Measurements from ENCODE around the gene SYT13. TPM values are rescaled to one million over a fixed set of nuclear protein-coding genes. Genes with fewer than 3 reads are reported as not detected.

The SYT13 gene
- total RNA-seq, 3 donors from 2014 or later, result 7.5 to 28.6 (median 22.7) TPM

- intact Hi-C loops (cut with DNase I, micrococcal nuclease), result no loop called here
- no peak for ATAC-seq
These were observed 4.1 kb downstream of the SYT13 start for GRCh38 chr11:45282081-45282480.

GRCh38 chr11:45280449-45280848 is 5.7 kb downstream of the SYT13 start:
- intact Hi-C loops (cut with DNase I, micrococcal nuclease), result no loop called here
- TF ChIP-seq CTCF (IDR thresholded peaks at IDR 0.05), result no peak
- Histone ChIP-seq H3K9me3 (no peaks in the 10 kb centered on the region), H3K4me1 (ENCODE audit: low read depth) (no peaks in the 10 kb centered on the region), H3K4me3 (no peak overlapping the region), H3K36me3 (ENCODE audit: low read depth) (no peaks in the 10 kb centered on the region)
- DNase-seq, result no peak
- peak; percentile 59 for ATAC-seq

More at GRCh38 chr11:45282081-45282480, 4.1 kb downstream of the SYT13 start:
- no peak for TF ChIP-seq CTCF (IDR thresholded peaks at IDR 0.05)
- no peak for DNase-seq
- Histone ChIP-seq H3K9me3 (no peaks in the 10 kb centered on the region), H3K4me1 (ENCODE audit: low read depth) (no peaks in the 10 kb centered on the region), H3K4me3 (no peak overlapping the region), H3K36me3 (ENCODE audit: low read depth) (no peaks in the 10 kb centered on the region)

- H3K36me3 ChIP-seq (ENCODE audit: low read depth), result no peaks in the 10 kb centered on the region
- intact Hi-C loops (cut with DNase I, micrococcal nuclease), result no loop called here
These were observed 6.5 kb downstream of the SYT13 start for GRCh38 chr11:45279645-45280044.

GRCh38 chr11:45278714-45279113 is 7.4 kb downstream of the SYT13 start:
- TF ChIP-seq CTCF (IDR thresholded peaks at IDR 0.05), result no peak
- ATAC-seq, result no peak
- Histone ChIP-seq H3K4me1 (ENCODE audit: low read depth) (no peaks in the 10 kb centered on the region), H3K9me3 (no peaks in the 10 kb centered on the region), H3K4me3 (no peak overlapping the region), H3K36me3 (ENCODE audit: low read depth) (no peaks in the 10 kb centered on the region)
- intact Hi-C loops (cut with DNase I, micrococcal nuclease), result no loop called here
- no peak for DNase-seq

More at GRCh38 chr11:45279645-45280044, 6.5 kb downstream of the SYT13 start:
- ATAC-seq (no peak), DNase-seq (no peak)
- Histone ChIP-seq H3K4me1 (ENCODE audit: low read depth) (no peaks in the 10 kb centered on the region), H3K9me3 (no peaks in the 10 kb centered on the region), H3K4me3 (no peak overlapping the region)
- TF ChIP-seq CTCF (IDR thresholded peaks at IDR 0.05), result no peak

- peak; percentile 71 for ATAC-seq
These were observed 10.3 kb downstream of the SYT13 start for GRCh38 chr11:45275828-45276227.

More at GRCh38 chr11:45275828-45276227, 10.3 kb downstream of the SYT13 start:
- Histone ChIP-seq H3K36me3 (ENCODE audit: low read depth) (no peaks in the 10 kb centered on the region), H3K9me3 (no peaks in the 10 kb centered on the region), H3K4me1 (ENCODE audit: low read depth) (no peaks in the 10 kb centered on the region), H3K4me3 (no peak overlapping the region)
- DNase-seq, result peak in 1 of 3 donors; percentile 61
- no peak for TF ChIP-seq CTCF (IDR thresholded peaks at IDR 0.05)
- intact Hi-C loops (cut with DNase I, micrococcal nuclease), result no loop called here

Data from mucosa of descending colon (tissue), 3 donors.